Colonic mucosa (tissue), 4 donors: ENCODE results near the gene RIN1. TPM values are rescaled to one million over a fixed set of nuclear protein-coding genes. Genes with fewer than 3 reads are reported as not detected.

Experiments
- DNase-seq: peaks from one replicate; pipeline ENCODE4 v3.0.0-alpha.2; 2020
- H3K27ac ChIP-seq: fragments of 200-600 bp; one replicate; pipeline ENCODE4 v1.8.0; 2021
- H3K27me3 ChIP-seq: fragments of 200-600 bp; one replicate; pipeline ENCODE4 v1.8.0; 2021
- H3K36me3 ChIP-seq: fragments of 200-600 bp; one replicate; pipeline ENCODE4 v1.8.0; 2021
- H3K4me1 ChIP-seq: fragments of 200-600 bp; one replicate; pipeline ENCODE4 v1.8.0; 2021; ENCODE audit warnings: mild to moderate bottlenecking
- H3K4me3 ChIP-seq: fragments of 200-600 bp; one replicate; pipeline ENCODE4 v1.8.0; 2021
- H3K9ac ChIP-seq, 2 donors: one replicate each; pipeline ENCODE4 v1.7.0; 2013; ENCODE audit warnings: control low read depth in 2 of 2, low read depth in 2 of 2, low read length in 2 of 2
- H3K9me3 ChIP-seq: fragments of 200-600 bp; one replicate; pipeline ENCODE4 v1.8.0; 2021
- intact Hi-C: fragments of 100-400 bp; cut with DNase I; formaldehyde crosslinking; loops from one replicate; pipeline ENCODE4 v1.14.1; 2022
- total RNA-seq, 2 donors: library from RNA; stranded (reverse); fragmentation: NEBNext Ultra II Directional in 1 of 2; extraction: Animal tissue kit (Norgen Biotek cat#: 25700) in 1 of 2; gene quantifications; one replicate each; pipeline ENCODE4 v1.2.1, GENCODE V29; 2021
- TF ChIP-seq, protein P1 (sequence below): fragments of 200-600 bp; IDR thresholded peaks from one replicate; pipeline ENCODE4 v1.8.0; 2022; ENCODE audit warnings: antibody characterized with exemption, mild to moderate bottlenecking
- donor health status: healthy.
- donor health status: DM: no; HTN: no; CAD: no.
- donor health status: DM: no; HTN: no; CAD: no.

Gene RIN1
- total RNA-seq, 2 donors from 2014 or later: 11.6 to 20.0 TPM

DNA sequence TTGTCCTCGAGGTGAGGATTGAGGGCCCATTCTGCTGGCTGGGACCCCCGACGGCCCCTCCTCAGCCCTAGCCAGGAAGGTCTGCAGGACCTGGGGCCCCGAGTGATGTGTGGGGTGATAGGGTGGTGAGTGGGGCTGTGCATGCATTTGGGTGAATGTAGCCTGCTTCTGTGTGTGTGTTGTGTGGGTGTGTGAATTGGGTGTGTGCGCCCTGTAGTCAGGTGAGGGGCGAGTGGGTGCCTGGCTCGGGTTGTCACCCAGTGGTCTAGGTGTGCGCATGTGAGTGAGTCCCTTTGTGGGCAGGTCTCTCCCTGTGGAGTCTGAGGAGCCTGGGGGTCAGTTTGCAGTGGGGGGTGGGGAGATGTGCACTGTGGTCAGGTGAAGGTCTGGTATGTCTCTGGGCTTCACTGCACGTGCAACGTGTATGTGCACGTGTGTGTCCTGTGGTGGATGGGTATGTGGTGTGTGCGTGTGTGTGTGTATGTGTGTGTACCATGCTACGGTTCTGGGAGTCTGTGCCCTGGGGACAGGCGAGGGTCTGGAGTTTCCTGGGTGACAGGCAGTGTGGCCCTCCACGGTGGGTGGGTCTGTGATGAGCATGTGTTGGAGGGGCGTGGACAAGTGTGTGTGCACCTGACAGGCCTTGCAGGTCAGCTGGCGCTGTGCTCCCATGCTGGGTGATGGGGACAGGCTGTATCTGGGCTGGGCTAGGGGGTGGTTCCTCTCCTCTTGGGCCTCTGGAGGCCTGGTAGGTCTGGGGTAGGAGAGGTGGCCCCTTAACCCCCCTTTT lies 43.5 kb downstream of the RIN1 start:
- no peaks in the 10 kb centered on the region for H3K36me3 ChIP-seq
- H3K4me1 ChIP-seq: peaks cover 9% of the 10 kb centered on the region
- no peak overlapping the region for H3K27ac ChIP-seq
- no peaks in the 10 kb centered on the region for H3K9me3 ChIP-seq
- DNase-seq: no peak
- intact Hi-C loops: no loop called here
- TF ChIP-seq, protein P1, sequence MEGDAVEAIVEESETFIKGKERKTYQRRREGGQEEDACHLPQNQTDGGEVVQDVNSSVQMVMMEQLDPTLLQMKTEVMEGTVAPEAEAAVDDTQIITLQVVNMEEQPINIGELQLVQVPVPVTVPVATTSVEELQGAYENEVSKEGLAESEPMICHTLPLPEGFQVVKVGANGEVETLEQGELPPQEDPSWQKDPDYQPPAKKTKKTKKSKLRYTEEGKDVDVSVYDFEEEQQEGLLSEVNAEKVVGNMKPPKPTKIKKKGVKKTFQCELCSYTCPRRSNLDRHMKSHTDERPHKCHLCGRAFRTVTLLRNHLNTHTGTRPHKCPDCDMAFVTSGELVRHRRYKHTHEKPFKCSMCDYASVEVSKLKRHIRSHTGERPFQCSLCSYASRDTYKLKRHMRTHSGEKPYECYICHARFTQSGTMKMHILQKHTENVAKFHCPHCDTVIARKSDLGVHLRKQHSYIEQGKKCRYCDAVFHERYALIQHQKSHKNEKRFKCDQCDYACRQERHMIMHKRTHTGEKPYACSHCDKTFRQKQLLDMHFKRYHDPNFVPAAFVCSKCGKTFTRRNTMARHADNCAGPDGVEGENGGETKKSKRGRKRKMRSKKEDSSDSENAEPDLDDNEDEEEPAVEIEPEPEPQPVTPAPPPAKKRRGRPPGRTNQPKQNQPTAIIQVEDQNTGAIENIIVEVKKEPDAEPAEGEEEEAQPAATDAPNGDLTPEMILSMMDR: no peak
- H3K9ac ChIP-seq: peak overlapping the region in 1 of 2 donors; percentile 20
- no peak overlapping the region for H3K4me3 ChIP-seq
- peaks cover 15% of the 10 kb centered on the region for H3K27me3 ChIP-seq

DNA sequence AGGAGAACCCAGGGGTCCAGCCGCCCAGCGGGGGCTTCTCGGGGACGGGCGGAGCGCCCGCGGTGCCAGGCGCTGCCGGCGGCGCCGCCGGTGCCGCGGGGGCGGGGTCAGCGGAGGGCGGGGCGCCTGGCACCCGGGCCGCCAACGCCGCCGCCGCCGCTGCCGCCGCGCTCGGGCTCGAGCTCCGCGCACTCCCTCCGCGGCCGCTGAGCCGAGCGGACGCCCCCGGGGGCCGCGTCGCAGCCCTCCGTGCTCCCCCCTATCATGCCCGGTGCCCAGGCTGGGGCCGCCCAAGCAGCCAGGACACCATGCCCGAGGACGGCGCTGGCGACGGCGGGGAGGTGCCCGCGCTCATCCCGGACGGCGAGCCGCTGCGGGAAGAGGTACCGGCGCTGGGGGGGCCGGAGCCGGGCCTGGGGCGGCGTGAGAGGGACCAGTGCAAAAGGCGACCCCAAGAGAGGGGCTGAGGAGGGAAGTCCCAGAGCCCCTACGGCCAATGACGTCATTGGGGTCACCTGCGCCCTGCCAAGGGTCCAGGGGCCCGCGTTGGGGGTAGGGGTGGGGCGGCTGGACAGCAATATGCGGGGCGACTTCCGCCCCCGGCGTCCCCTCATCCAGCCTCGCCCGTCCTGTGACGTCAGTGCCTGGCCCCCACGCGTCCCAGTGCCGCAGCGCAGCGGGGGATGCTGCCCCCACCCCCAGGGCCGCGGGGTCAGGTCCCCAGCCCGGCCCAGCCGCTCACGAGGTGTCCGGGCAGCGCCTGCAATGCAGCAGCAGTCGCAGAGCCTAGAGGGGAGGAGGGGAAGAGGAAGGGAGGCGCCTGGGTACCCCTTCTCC lies 44.3 kb downstream of the RIN1 start, which contains the start of gene TMEM151A:
TMEM151A (plus strand) TSS at position 189 of the 837 bp plus-strand sequence; CDS start at position 309, 120 bp downstream.
- no peak for DNase-seq
- Histone ChIP-seq H3K9me3 (no peaks in the 10 kb centered on the region), H3K4me3 (peak within 1 kb of the TSS; percentile 44), H3K4me1 (peaks cover 11% of the 10 kb centered on the region), H3K27me3 (peaks cover 15% of the 10 kb centered on the region), H3K9ac (peak within 1 kb of the TSS in 1 of 2 donors; percentile 20), H3K27ac (no peak within 1 kb of the TSS), H3K36me3 (no peaks in the 10 kb centered on the region)
- TF ChIP-seq, protein P1: no peak
- intact Hi-C loops: no loop called here

DNA sequence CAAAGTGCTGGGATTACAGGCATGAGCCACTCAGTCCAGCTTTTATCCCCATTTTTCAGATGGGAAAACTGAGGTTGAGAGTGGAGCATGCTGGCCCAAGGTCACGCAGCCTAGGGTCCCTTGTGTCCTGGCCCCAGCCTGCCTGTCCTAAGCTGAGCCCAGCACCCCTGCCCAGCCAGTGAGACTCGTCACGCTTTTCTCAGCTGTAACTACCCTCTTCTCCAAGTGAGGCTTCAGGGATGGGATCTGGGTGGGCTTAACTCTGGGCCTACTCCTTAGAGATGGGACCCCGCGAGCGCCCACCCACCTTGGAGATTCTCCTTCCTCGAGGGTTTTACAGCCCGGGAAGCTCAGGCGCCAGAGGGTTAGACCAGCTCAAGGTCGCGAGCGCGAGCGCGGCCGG lies 44.9 kb downstream of the RIN1 start:
- H3K36me3 ChIP-seq: no peaks in the 10 kb centered on the region
- TF ChIP-seq, protein P1: no peak
- H3K27ac ChIP-seq: no peak overlapping the region
- H3K9me3 ChIP-seq: no peaks in the 10 kb centered on the region
- intact Hi-C loops: no loop called here
- peaks cover 15% of the 10 kb centered on the region for H3K27me3 ChIP-seq
- peaks cover 11% of the 10 kb centered on the region for H3K4me1 ChIP-seq
- H3K4me3 ChIP-seq: no peak overlapping the region
- no peak for DNase-seq
- H3K9ac ChIP-seq: no peak overlapping the region

DNA sequence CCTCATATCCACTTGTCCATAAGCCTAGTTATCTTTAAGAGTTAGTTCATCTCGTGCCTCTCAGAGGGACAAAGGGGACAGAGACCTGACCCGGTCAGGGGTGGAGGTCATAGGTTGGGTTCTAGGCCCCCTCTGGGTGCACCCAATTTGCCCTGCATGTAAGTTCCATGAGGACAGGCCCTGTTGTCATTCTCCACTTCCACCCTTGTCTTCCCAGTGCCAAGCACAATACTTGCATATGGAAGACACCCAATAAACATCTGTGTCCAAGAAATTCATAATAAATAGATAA lies 46.0 kb downstream of the RIN1 start:
- H3K9me3 ChIP-seq: no peaks in the 10 kb centered on the region
- peak overlapping the region; percentile 90 for H3K4me3 ChIP-seq
- H3K27ac ChIP-seq: no peak overlapping the region
- TF ChIP-seq, protein P1: no peak
- no peak for DNase-seq
- peaks cover 15% of the 10 kb centered on the region for H3K27me3 ChIP-seq
- intact Hi-C loops: no loop called here
- H3K9ac ChIP-seq: no peak overlapping the region
- no peaks in the 10 kb centered on the region for H3K36me3 ChIP-seq
- peaks cover 11% of the 10 kb centered on the region for H3K4me1 ChIP-seq

DNA sequence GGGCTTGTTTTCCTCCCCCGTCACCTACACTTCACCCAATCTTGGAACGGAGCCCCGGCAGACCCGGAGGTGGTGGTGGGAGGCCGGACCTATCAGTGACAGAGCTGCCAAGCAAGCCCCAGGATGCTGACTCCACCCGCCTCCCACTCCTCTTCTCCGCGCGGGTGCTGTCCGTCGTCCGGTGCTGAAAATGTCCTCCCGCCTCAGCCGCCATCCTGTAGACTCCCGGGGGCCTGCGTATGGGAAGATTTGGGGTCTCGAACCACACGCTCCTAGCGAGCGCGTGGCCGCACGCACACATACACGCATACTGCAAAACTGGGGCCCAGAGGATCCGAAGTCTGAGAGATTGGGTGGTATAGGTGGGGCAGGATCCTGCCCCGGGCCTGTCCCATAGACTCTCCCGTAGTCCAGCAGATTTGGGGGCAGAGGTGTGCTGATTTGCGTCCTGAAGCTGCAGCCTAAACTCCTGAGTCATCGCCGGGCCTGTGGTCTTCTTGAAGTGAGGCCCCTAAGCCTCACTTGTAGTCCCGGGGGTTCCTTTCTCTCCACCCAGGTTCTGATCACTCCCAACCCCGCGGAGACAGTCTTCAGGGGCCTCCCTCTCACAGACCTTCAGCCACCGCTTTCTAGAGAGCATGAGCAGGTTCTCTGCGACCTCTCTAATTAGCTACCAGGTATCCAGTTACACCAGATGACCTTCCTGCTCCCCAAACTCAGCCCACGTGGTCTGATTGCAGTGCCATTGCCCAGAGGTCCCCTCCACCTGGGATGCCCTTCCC lies 46.5 kb downstream of the RIN1 start:
- peak overlapping the region; percentile 71 to 75 for H3K9ac ChIP-seq
- intact Hi-C loops: no loop called here
- peak; percentile 83 for DNase-seq

More for the DNA sequence above, 46.5 kb downstream of the RIN1 start:
- Histone ChIP-seq H3K36me3 (no peaks in the 10 kb centered on the region), H3K4me3 (peak overlapping the region; percentile 90), H3K27ac (peak overlapping the region; percentile 92), H3K9me3 (no peaks in the 10 kb centered on the region), H3K27me3 (peaks cover 15% of the 10 kb centered on the region), H3K4me1 (peaks cover 11% of the 10 kb centered on the region)
- TF ChIP-seq, protein P1: no peak
